ENCODE data around the gene TNIP2. TPM values are rescaled to one million over a fixed set of nuclear protein-coding genes. Genes with fewer than 3 reads are reported as not detected.
A peak's percentile ranks its signal among the peaks of the same experiment; 100 is the strongest.

The TNIP2 gene
- total and polyA plus RNA-seq, 2 of the 8 experiments (the other 6 are each of a cell fraction or from before 2014, with no cell fraction given): 23.7 to 37.7 TPM

- DNase-seq (ENCODE audit: low read depth in 1 of 2, low spot score in 2 of 2) (no peak), FAIRE-seq (peak; percentile 24)
- POLR2A ChIA-PET (ENCODE audit: partially characterized antibody): interaction anchor here (1.1 to 6.7 kb wide), 4 partner anchors 17 to 57 kb away, joined by 3 to 29 read pairs (median 10); no protein-coding TSS in a partner anchor
- Histone ChIP-seq H4K20me1 (replicated peaks in 1 of 2; ENCODE audit: control insufficient read depth in 1 of 2, insufficient read depth in 2 of 2, low read length in 2 of 2) (no peaks in the 10 kb centered on the region), H3K18ac (ENCODE audit: extremely low read depth, low read length) (no peak overlapping the region), H3K36me3 (ENCODE audit: control insufficient read depth in 2 of 4, insufficient read depth in 4 of 4, low read length in 3 of 4) (no peaks in the 10 kb centered on the region), H3K9ac (replicated peaks in 1 of 4; ENCODE audit: extremely low read depth in 1 of 4, low read depth in 3 of 4, low read length in 3 of 4) (peak overlapping the region in 1 of 4 experiments; percentile 25; a peak in 1 of 7 replicates), H2BK5ac (ENCODE audit: low read depth, low read length) (peak overlapping the region; percentile 48; the same call in 1 of the 2 replicates), H2BK12ac (ENCODE audit: low read depth, low read length) (peak overlapping the region; percentile 22; the same call in 1 of the 2 replicates), H2AFZ (ENCODE audit: low read length) (no peak overlapping the region), H2BK20ac (ENCODE audit: low read length) (no peak overlapping the region; the same call in 1 of the 2 replicates), H3K4me2 (ENCODE audit: insufficient read depth in 1 of 2, low read depth in 2 of 2, low read length in 2 of 2) (no peak overlapping the region), H3K4me1 (replicated peaks in 1 of 4; ENCODE audit: control insufficient read depth in 3 of 4, insufficient read depth in 4 of 4, low read length in 3 of 4) (peaks cover 0 to 4% (median 3%) of the 10 kb centered on the region in 4 experiments; a peak in 4 of 7 replicates), H4K91ac (replicated peaks; ENCODE audit: insufficient read length, low read length) (no peak overlapping the region), H3K14ac (ENCODE audit: insufficient read length) (no peak overlapping the region), H4K8ac (ENCODE audit: extremely low read depth, insufficient read depth, low read length) (no peak overlapping the region), H3K23me2 (ENCODE audit: low read depth, low read length) (peaks cover 3% of the 10 kb centered on the region; the same call in 1 of the 2 replicates), H3K27me3 (replicated peaks in 1 of 4; ENCODE audit: control insufficient read depth in 3 of 4, extremely low read depth in 1 of 4, insufficient read depth in 3 of 4, low read length in 3 of 4) (peaks cover 0 to 2% (median under 1%) of the 10 kb centered on the region in 4 experiments; a peak in 1 of 7 replicates), H2AK5ac (ENCODE audit: low read depth, low read length) (no peak overlapping the region), H2BK120ac (replicated peaks; ENCODE audit: low read depth, low read length) (no peak overlapping the region), H4K5ac (ENCODE audit: insufficient read length, low read depth, low read length) (no peak overlapping the region), H3K4me3 (ENCODE audit: extremely low read depth in 1 of 4, insufficient read depth in 2 of 4, low read depth in 3 of 4, low read length in 4 of 4) (no peak overlapping the region), H3K27ac (ENCODE audit: low read depth, low read length) (no peak overlapping the region), H3K56ac (replicated peaks; ENCODE audit: insufficient read length, low read depth, low read length) (no peak overlapping the region), H3K79me2 (ENCODE audit: control insufficient read depth in 1 of 2, insufficient read depth in 2 of 2, low read length in 2 of 2) (no peaks in the 10 kb centered on the region), H2BK15ac (ENCODE audit: low read length) (no peak overlapping the region), H3K4ac (replicated peaks; ENCODE audit: insufficient read length, low read depth, low read length) (no peak overlapping the region), H3K9me3 (ENCODE audit: insufficient read depth in 2 of 2, low read depth in 1 of 2, low read length in 1 of 2) (no peaks in the 10 kb centered on the region), H3K79me1 (ENCODE audit: low read depth, low read length) (no peaks in the 10 kb centered on the region), H3K23ac (ENCODE audit: insufficient read length) (no peak overlapping the region)
- 94% methylated on average over 14 of the region's 14 CpGs; no CpG with 5 or more reads in 1 of the 2 experiments for WGBS, 2 experiments (ENCODE audit: extremely low coverage in 1 of 2, insufficient coverage in 1 of 2, insufficient read length in 1 of 2, insufficient replicate concordance in 2 of 2, low coverage in 1 of 2, low lambda C conversion rate in 2 of 2, missing lambda C conversion rate in 1 of 2)
- CTCF ChIA-PET (ENCODE audit: partially characterized antibody): interaction anchor here (0.9 to 1.8 kb wide), 6 partner anchors 10 to 192 kb away, joined by 3 to 6 read pairs (median 3); no protein-coding TSS in a partner anchor
- TF ChIP-seq RAD21 (IDR thresholded peaks at IDR 0.05 in 1 of 2, conservative IDR thresholded peaks at IDR 0.05 in 1 of 2; ENCODE audit: low read depth in 2 of 2, low read length in 2 of 2) (no peak), TAF1 (IDR thresholded peaks at IDR 0.05; ENCODE audit: low read depth, low read length) (no peak), RNF2 (IDR thresholded peaks at IDR 0.05; ENCODE audit: borderline replicate concordance, low read depth, low read length, missing control alignments, poor library complexity, severe bottlenecking) (no peak), FOSL1 (IDR thresholded peaks at IDR 0.05; ENCODE audit: insufficient read depth, low read depth, low read length) (no peak), CTCF (IDR thresholded peaks at IDR 0.05; ENCODE audit: control extremely low read depth in 1 of 3, insufficient read depth in 1 of 3, low read depth in 1 of 3, low read length in 3 of 3) (no peak), CBX5 (IDR thresholded peaks at IDR 0.05; ENCODE audit: low read depth, low read length) (no peak), BACH1 (IDR thresholded peaks at IDR 0.05; ENCODE audit: low read length) (no peak), POLR2A (IDR thresholded peaks at IDR 0.05; ENCODE audit: control extremely low read depth in 1 of 2, low read depth in 2 of 2, low read length in 2 of 2) (no peak)
Measured at GRCh38 chr4:2761035-2761923, 5.1 kb upstream of the TNIP2 start.
